ENCODE data around the gene MILR1.
"Not testable (repeated sequence)": the region's sequence is repeated elsewhere in the genome, so short reads cannot be mapped to it uniquely, and the experiment has no call there.

MILR1 gene

DNA sequence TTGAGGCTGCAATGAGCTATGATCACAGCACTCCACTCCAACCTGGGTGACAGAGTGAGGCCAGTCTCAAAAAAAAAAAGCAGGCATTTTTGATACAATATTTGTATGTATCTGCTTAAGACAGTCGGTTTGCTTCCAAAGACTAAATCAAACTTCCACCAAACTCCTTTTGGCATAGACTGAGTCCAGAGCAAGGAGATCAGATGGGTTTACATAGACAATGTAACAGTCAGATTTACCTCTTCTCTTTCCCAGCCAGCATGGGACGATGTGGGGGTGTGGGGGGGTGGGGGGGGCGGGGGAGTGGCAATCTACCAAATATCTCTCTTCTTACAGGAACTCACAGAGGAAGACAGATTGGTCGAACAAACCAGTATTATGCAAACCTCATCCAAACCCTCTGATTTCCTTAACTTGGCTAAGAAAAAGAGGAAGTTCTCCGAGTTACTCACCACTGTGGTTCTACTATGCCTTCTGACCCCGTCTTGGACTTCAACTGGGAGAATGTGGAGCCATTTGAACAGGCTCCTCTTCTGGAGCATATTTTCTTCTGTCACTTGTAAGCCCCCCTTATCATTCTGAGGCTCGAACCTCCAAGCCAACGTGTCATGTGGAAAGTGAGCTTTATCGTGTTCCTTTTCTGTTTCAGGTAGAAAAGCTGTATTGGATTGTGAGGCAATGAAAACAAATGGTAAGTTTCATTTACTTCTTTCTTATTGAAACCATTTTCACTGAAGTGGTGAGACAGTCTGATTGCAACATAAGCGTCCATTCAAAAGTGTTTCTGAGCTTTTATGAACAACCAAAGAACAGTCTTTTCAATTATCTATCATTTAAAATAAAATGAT, at the start of gene MILR1:
Gene MILR1, plus strand, starts transcription at position 451 of the 848 bp plus-strand sequence. Its CDS starts 54 bp downstream, at position 505.
- DNase-seq (ENCODE audit: low read depth in 2 of 3, low spot score in 2 of 3) = no peak

DNA sequence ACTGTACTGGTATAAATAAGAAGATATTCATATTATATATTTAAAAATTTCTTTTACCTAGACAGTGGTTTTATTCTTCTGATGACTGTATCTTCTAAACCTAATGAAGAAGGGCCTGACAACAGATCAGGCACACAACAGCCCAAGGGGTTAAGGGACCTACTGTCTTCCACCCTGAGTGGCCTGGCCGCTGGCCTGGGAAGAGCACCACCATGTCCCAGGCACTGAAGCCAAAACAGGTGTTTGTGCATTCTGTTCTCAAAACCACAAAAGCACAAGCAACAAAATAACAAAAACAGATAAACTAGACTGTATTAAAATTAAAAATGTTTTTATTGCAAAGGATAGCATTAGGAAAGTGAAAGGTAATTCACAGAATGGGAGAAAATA, 49.2 kb upstream of the MILR1 start:
- DNase-seq (ENCODE audit: low read depth in 2 of 3, low spot score in 2 of 3) = no peak

- DNase-seq (ENCODE audit: low read depth in 2 of 3, low spot score in 2 of 3) = no peak
These were observed 48.3 kb upstream of the MILR1 start for GRCh38 chr17:64400642-64401041.

DNA sequence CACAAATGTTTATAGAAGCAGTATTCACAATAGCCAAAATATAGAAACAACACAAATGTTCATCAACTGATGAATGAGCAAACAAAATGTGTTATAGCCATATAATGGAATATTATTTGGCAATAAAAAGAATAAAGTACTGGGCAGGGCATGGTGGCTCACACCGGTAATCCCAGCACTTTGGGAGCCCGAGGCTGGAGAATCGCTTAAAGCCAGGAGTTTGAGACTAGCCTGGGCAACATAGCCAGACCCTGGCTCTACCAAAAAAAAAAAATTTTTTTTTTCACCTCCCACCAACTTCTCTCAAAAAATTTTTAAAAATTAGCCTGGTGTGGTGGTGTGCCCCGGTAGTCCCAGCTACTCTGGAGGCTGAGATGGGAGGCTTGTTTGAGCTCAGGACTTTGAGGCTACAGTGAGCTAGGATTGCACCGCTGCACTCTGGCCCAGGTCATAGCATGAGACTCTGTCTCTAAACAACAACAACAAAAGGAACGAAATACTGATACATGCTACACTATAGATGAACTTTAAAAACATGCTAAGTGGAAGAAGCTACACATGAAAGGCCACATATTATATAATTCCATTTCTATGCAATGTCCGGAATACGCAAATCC, 47.6 kb upstream of the MILR1 start:
- DNase-seq (ENCODE audit: low read depth in 2 of 3, low spot score in 2 of 3) = no peak

DNA sequence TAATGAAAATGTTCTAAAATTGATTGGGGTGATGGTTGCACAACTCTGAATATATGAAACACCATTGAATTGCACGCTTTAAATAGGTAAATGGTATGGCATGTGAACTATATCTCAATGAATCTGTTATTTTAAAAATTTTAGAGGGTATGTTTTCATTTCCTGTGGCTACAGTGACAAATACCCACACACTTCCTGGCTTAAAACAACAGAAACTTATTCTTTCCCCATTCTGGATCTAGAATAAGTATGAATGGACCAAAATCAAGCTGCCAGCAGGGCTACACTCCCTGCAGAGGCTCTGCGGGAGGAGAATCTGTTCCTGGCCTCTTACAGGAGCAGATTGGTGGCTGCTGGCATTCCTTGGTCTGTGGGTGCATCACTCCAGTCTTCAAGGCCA, 47.0 kb upstream of the MILR1 start:
- no peak for DNase-seq (ENCODE audit: low read depth in 2 of 3, low spot score in 2 of 3)

DNA sequence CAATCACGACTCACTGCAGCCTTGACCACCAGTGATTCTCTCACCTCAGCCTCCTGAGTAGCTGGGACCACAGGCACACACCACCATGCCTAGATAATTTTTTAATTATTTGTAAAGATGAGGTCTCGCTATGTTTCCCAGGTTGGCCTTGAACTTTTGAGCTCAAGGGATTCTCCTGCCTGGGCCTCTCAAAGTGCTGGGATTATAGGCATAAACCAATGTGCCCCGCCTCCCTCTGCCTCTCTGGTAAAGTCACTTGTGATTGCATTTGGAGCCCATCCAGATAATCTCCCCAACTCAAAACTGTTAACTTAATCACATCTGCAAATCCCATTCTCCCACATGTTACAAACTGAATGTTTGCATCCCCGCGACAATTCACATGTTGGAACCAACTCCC, 46.4 kb upstream of the MILR1 start:
- DNase-seq (ENCODE audit: low read depth in 2 of 3, low spot score in 2 of 3) = no peak

DNA sequence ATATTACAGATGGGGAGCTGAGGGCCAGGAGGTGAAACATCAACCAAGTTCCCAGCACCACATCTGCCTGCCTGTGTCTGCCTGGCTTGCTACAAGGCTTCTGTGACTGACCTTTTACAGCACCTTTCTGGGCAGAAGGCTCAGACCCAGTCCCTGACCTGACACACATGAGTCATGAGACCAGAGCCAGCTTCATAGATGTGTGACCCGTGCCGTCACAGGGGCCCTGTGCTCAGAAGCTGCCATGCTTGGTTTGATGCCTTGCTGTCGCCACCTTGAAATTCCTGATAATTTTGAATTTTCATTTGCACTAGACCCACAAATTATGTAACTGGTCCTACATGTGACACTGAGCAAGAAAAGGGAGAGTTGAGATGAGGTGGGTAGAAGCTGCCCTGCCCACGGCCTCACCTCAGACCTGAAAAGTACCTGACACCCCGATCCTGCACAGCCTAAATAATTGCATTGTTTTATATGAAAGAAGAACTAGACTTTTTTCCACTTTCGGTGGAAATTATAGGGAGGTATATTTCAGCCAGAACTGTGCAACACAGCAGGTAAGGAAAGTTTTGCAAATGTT, 44.9 kb upstream of the MILR1 start:
- no peak for DNase-seq (ENCODE audit: low read depth in 2 of 3, low spot score in 2 of 3)

- DNase-seq (ENCODE audit: low read depth in 2 of 3, low spot score in 2 of 3) = no peak
These were observed 42.4 kb upstream of the MILR1 start for GRCh38 chr17:64406321-64407200.

DNA sequence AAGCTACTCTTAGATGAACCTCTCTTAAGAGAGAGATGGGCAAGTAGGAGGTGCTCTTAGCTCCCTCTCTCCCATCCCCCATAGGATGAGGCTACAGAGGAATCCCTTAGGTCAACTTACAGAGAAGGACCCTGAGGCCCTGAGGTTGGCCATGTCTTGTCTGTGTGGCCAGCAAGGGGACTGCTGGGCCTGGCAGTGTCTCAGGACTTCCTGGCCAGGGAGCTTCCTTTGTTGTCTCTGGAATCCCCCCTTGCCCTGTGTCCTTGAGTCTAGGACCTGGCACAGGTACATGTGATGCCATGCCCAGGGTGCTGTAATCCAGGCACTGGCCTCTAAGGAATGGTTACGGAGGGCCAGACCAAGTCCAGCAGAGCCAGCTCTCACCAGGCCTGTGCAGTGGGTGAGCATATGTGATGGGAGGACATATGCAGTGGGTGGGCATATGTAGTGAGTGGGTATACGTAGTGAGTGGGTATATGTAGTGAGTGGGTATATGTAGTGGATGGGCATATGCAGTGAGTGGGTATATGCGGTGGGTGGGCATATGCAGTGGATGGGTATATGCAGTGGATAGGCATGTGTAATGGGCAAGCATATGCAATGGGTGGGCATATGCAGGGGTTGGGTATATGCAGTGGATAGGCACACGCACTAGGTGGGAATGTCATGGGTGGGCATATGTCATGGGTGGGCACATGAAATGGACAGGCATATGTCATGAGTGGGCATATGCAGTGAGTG, 38.0 kb upstream of the MILR1 start:
- no peak for DNase-seq (ENCODE audit: low read depth in 2 of 3, low spot score in 2 of 3)

DNA sequence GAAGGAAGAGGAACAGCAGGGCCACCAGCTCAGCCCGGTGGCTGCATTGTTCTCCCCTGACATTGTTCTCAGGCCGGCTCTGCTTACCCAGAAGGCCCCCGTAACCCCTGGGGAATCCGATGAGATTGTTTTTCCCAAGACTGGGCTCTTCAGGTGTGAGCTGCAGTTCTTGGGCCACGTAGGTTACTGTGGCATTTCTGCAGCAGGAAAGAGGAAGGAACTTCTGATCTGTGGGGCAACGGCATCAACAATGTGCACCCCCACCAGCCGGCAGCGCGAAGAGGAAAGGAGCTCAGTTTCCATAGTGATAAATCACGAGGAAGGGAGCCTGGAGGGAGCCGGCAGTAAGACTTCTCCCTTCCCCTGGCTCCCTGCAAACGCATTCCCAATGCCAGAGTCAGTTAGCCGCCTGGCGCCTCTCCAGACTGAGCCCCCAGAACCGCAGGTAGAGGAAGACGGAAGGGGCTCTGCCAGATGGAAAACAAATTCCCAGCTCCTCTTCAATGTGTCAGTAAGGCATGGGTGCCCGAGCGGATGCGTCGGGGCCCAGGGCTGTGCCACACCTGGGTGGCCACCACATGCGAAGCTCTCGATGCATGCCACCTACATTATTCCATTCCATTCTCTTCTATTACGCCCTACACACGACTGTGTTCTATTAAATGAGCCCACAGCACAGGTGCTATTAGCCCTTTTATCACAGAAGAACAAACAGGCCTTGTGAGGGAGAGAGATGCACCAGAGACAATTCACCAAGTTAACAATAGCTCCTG, 36.7 kb upstream of the MILR1 start:
- DNase-seq (ENCODE audit: low read depth in 2 of 3, low spot score in 2 of 3) = no peak

DNA sequence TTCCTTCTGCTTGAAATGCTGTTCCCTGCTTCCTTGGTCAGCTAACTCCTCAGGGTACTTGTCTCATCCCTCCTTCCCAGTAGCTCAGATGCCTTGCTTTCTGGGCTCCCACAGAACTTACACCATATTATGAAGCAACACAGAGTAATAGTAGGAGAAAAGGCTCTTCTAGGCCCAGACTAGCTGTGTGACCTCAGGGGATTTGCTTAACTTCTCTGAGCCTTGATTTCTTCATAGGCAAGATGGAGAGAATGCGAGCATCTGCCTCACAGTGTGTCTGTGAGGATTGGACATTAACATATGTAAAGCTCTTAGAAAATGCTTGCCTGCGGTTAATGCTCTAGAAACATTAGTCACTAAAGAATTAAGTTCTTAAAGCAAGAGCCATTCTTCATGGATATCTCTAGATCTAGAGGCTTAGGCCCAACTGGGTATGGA, 36.0 kb upstream of the MILR1 start:
- DNase-seq (ENCODE audit: low read depth in 2 of 3, low spot score in 2 of 3) = no peak

DNA sequence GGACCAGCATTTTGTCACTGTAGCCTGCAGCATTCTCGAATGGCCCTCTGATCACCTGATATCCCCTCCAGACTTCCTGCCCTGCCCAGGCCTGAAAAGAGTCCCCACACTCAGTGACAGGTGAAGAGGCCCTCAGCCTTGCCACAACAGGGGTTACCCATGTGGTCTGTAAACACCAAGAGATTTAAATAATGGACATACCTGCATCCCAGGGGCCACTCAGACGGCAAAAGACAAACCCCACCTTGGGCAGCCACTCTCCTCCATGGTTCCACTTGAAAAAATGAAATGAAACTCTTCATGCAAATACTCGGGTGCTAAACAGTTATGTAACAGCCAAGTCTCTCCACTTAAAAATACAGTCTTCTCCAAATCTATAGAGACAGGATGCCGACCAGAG, 35.4 kb upstream of the MILR1 start:
- DNase-seq (ENCODE audit: low read depth in 2 of 3, low spot score in 2 of 3) = no peak

DNA sequence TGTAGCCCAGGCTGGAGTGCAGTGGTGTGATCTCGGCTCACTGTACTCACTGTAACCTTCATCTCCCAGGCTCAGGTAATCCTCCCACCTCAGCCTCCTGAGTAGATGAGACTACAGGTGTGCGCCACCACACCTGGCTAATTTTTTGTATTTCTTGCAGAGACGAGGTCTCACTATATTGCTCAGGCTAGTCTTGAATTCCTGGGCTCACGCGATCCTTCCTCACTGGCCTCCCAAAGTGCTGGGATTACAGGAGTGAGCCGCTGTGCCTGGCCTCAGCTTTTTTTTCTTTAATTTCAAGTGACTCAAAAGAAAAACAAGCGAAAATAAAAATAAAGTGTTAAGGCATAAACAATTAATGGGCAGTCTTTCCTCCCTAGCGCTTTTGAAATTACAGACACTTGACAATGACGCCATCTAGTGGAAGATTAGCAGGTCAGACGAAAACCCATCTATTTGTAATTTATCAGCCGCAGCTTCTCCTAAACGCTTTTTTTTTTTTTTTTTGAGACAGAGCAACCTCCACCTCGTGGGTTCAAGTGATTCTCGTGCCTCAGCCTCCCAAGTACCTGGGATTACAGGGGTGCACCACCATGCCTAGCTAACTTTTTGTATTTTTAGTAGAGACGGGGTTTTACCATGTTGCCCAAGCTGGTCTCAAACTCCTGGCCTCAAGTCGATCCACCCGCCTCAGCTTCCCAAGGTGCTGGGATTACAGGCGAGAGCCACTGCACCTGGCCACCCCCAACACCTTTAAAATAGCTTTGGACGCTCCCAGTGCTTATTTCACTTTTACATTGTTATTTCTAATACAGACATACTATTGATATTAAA, 30.2 kb upstream of the MILR1 start:
- DNase-seq (ENCODE audit: low read depth in 2 of 3, low spot score in 2 of 3) = no peak

DNA sequence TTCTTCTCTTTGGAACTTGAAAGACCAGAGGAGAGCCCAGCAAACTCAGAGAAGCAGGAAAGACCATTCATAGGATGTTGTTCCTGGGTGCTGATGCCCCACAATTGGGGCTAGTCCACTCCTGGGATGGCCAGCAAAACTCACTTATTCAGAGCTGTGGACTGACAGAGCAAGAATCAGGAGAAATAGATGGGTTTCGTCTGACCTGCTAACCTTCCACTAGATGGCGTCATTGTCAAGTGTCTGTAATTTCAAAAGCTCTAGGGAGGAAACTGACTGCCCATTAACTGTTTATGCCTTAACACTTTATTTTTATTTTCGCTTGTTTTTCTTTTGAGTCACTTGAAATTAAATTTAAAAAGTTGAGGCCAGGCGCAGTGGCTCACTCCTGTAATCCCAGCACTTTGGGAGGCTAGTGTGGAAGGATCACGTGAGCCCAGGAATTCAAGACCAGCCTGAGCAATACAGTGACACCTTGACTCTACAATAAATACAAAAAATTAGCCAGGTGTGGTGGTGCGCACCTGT, 28.7 kb upstream of the MILR1 start:
- no peak for DNase-seq (ENCODE audit: low read depth in 2 of 3, low spot score in 2 of 3)

DNA sequence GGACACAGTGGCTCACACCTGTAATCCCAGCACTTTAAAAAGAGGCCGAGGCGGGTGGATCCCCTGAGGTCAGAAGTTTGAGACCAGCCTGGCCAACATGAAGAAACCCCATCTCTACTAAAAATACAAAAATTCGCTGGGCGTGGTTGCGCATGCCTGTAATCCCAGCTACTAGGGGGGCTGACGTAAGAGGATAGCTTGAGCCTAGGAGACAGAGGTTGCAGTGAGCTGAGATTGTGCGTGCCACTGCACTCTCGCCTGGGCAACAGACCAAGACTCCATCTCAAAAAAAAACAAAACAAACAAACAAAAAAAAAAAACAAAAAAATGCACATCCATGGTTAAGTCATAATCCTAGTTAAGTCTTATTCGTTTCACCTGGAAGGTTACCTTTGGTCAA, 26.8 kb upstream of the MILR1 start:
- not testable (repeated sequence) for DNase-seq (ENCODE audit: low read depth in 2 of 3, low spot score in 2 of 3)

- no peak for DNase-seq (ENCODE audit: low read depth in 2 of 3, low spot score in 2 of 3)
These were observed 25.0 kb upstream of the MILR1 start for GRCh38 chr17:64423881-64424280.

- DNase-seq (ENCODE audit: low read depth in 2 of 3, low spot score in 2 of 3) = no peak
These were observed 24.5 kb upstream of the MILR1 start for GRCh38 chr17:64424324-64424849.

GRCh38 chr17:64425191-64425590, 23.7 kb upstream of the MILR1 start:
- DNase-seq (ENCODE audit: low read depth in 2 of 3, low spot score in 2 of 3) = no peak

DNA sequence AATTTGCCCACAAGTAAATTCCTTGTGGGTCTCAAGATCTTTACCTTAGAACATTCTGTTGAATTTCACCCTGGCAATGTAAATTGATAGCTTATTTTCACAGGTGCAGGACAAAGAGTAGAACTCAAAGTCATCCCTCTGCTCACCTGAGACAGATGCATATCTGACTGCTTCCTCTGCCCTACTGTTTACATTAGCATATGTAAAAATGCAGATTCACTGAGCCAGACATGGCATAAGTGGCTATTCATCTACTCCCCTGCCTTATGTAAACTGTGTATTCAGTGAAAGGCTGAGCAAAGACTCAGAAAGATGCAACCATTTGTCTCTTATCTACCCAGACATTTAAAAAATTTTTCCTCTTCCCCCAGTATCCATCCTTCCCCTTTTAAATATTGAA, 22.3 kb upstream of the MILR1 start:
- no peak for DNase-seq (ENCODE audit: low read depth in 2 of 3, low spot score in 2 of 3)

Data from activated CD8-positive, alpha-beta memory T cell treated with anti-CD3 and anti-CD28 coated beads for 48 hours (primary cell).